Stimulated activated CD8-positive, alpha-beta memory T cell treated with anti-CD3 and anti-CD28 coated beads, Interleukin-7, amount 100 ng/mL, for 24 hours (primary cell): ENCODE data around the gene MBOAT2.
"Not testable (repeated sequence)": the region's sequence is repeated elsewhere in the genome, so short reads cannot be mapped to it uniquely, and the experiment has no call there.

Experiments used
- DNase-seq: peaks from one replicate; pipeline ENCODE4 v3.0.0-alpha.2; 2020; ENCODE audit warnings: low read depth

MBOAT2 gene

GRCh38 chr2:8992643-8993042 lies 10.8 kb downstream of the MBOAT2 start:
- no peak for DNase-seq

GRCh38 chr2:8989536-8990079 lies 13.9 kb downstream of the MBOAT2 start:
- DNase-seq: no peak

- DNase-seq: no peak
These were observed 16.1 kb downstream of the MBOAT2 start for GRCh38 chr2:8987410-8987809.

- no peak for DNase-seq
These were observed 17.0 kb downstream of the MBOAT2 start for GRCh38 chr2:8986327-8986976.

- DNase-seq: no peak
These were observed 17.7 kb downstream of the MBOAT2 start for GRCh38 chr2:8985561-8986326.

- DNase-seq: no peak
These were observed 18.6 kb downstream of the MBOAT2 start for GRCh38 chr2:8984855-8985254.

- DNase-seq: no peak
These were observed 19.3 kb downstream of the MBOAT2 start for GRCh38 chr2:8984157-8984556.

- DNase-seq: no peak
These were observed 19.9 kb downstream of the MBOAT2 start for GRCh38 chr2:8983571-8983970.

GRCh38 chr2:8981876-8982275 lies 21.6 kb downstream of the MBOAT2 start:
- DNase-seq: no peak

- DNase-seq: no peak
These were observed 23.4 kb downstream of the MBOAT2 start for GRCh38 chr2:8980096-8980495.

- DNase-seq: no peak
These were observed 25.7 kb downstream of the MBOAT2 start for GRCh38 chr2:8977758-8978157.

GRCh38 chr2:8976442-8977259 lies 26.8 kb downstream of the MBOAT2 start:
- no peak for DNase-seq

- no peak for DNase-seq
These were observed 29.5 kb downstream of the MBOAT2 start for GRCh38 chr2:8974016-8974415.

- not testable (repeated sequence) for DNase-seq
These were observed 30.5 kb downstream of the MBOAT2 start for GRCh38 chr2:8973017-8973416.

- DNase-seq: not testable (repeated sequence)
These were observed 30.9 kb downstream of the MBOAT2 start for GRCh38 chr2:8972535-8972934.

GRCh38 chr2:8969348-8969747 lies 34.1 kb downstream of the MBOAT2 start:
- not testable (repeated sequence) for DNase-seq

GRCh38 chr2:8966123-8966908 lies 37.2 kb downstream of the MBOAT2 start:
- no peak for DNase-seq

GRCh38 chr2:8965216-8965969 lies 38.1 kb downstream of the MBOAT2 start:
- no peak for DNase-seq

GRCh38 chr2:8962890-8963289 lies 40.6 kb downstream of the MBOAT2 start:
- no peak for DNase-seq

GRCh38 chr2:8957628-8958027 lies 45.9 kb downstream of the MBOAT2 start:
- DNase-seq: no peak

GRCh38 chr2:8956774-8957173 lies 46.7 kb downstream of the MBOAT2 start:
- no peak for DNase-seq
